Left lung (tissue), 10 donors: Measurements from ENCODE around the gene MIER2. TPM values are rescaled to one million over a fixed set of nuclear protein-coding genes. Genes with fewer than 3 reads are reported as not detected.

Experiments used
- ATAC-seq: fragments of 200-7000 bp; cut with Tn5 transposase; one replicate; pipeline ENCODE4 v1.9.1; 2020; ENCODE audit warnings: moderate library complexity
- DNase-seq, 4 donors: peaks; one replicate each; pipeline ENCODE4 v3.0.0-alpha.2; 2013 to 2020
- H3K27ac ChIP-seq, 2 donors: fragments of 200-600 bp; sonication (generic) in 1 of 2; one replicate each; pipeline versions ENCODE4 v1.5.0 to v1.8.0; 2020 to 2021
- H3K27me3 ChIP-seq, 2 donors: fragments of 200-600 bp; sonication (generic) in 1 of 2; one replicate each; pipeline versions ENCODE4 v1.5.0 to v1.8.0; 2020 to 2021
- H3K36me3 ChIP-seq, 2 donors: fragments of 200-600 bp; sonication (generic) in 1 of 2; one replicate each; pipeline versions ENCODE4 v1.5.0 to v1.8.0; 2020 to 2021
- H3K4me1 ChIP-seq, 2 donors: fragments of 200-600 bp; one replicate each; pipeline ENCODE4 v1.8.0; 2021
- H3K4me3 ChIP-seq, 2 donors: fragments of 200-600 bp; sonication (generic) in 1 of 2; one replicate each; pipeline versions ENCODE4 v1.5.0 to v1.8.0; 2020 to 2021; ENCODE audit warnings: mild to moderate bottlenecking in 1 of 2
- H3K9me3 ChIP-seq, 2 donors: fragments of 200-600 bp; sonication (generic) in 1 of 2; one replicate each; pipeline versions ENCODE4 v1.5.0 to v1.8.0; 2020 to 2021
- intact Hi-C, 2 donors: fragments of 100-400 bp; cut with DNase I; formaldehyde crosslinking; loops; one replicate each; pipeline versions ENCODE4 v1.11.2 to v1.14.2; 2022
- polyA plus RNA-seq, 6 donors: library from polyadenylated mRNA; unstranded; fragments of 120-200 nt; gene quantifications; one replicate each; pipeline ENCODE4 v1.2.1, GENCODE V29; 2013; ENCODE audit not compliant: insufficient read length in 6 of 6
- total RNA-seq, 2 donors: library from RNA; stranded (reverse); fragmentation: NEBNext Ultra II Directional; extraction: Animal tissue kit (Norgen Biotek cat#: 25700); gene quantifications; one replicate each; pipeline ENCODE4 v1.2.1, GENCODE V29; 2021
- TF ChIP-seq, protein P1 (sequence below), 2 donors: fragments of 200-600 bp; sonication (generic) in 1 of 2; IDR thresholded peaks; one replicate each; pipeline versions ENCODE4 v1.5.0 to v1.8.0; 2021; ENCODE audit warnings: antibody characterized with exemption in 2 of 2
- donor health status: DM: no; HTN: yes; CAD: no.
- donor health status: DM: no; HTN: no; CAD: no.

Gene MIER2
- total and polyA plus RNA-seq, 8 donors = 20.3 to 41.6 (median 26.8) TPM

DNA sequence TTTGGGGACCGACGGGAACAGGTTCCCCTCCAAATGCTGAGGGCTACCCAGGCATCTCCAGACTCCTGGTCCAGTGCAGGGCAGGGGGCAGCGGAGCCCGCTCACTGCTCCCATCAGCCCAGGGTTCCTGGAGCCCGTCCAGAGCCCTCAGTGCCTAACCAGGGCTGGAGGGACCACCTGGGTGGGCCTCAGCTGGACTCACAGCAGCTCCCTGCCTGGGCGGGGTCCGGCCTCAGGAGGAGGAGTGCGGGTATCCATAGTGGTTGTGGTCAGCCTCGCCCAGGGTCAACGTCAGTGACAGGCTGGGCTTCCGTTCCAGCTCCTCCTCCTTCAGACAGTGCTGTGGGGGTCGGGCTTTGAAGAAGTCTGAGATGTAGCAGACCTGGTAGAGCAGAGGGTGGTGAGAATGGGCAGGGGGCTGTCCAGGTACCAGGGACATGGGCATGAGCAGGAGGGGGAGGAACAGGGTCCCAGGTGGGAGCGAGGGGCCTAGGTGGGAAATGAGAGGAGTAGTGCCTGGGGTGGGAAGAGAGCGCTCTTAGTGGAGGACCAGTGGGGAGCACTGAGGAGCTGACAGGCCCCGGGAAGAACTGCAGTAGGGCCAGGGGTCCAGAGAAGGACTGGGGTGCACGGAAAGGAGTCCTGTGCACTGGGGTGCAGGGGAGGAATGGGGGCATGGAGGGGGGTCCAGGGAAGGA lies 63.3 kb downstream of the MIER2 start:
- Histone ChIP-seq H3K4me1 (no peaks in the 10 kb centered on the region), H3K27me3 (peaks cover 0 to 37% of the 10 kb centered on the region in 2 donors), H3K27ac (no peak overlapping the region), H3K9me3 (no peaks in the 10 kb centered on the region), H3K4me3 (no peak overlapping the region), H3K36me3 (no peaks in the 10 kb centered on the region)
- DNase-seq = no peak
- TF ChIP-seq, protein P1, sequence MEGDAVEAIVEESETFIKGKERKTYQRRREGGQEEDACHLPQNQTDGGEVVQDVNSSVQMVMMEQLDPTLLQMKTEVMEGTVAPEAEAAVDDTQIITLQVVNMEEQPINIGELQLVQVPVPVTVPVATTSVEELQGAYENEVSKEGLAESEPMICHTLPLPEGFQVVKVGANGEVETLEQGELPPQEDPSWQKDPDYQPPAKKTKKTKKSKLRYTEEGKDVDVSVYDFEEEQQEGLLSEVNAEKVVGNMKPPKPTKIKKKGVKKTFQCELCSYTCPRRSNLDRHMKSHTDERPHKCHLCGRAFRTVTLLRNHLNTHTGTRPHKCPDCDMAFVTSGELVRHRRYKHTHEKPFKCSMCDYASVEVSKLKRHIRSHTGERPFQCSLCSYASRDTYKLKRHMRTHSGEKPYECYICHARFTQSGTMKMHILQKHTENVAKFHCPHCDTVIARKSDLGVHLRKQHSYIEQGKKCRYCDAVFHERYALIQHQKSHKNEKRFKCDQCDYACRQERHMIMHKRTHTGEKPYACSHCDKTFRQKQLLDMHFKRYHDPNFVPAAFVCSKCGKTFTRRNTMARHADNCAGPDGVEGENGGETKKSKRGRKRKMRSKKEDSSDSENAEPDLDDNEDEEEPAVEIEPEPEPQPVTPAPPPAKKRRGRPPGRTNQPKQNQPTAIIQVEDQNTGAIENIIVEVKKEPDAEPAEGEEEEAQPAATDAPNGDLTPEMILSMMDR (IDR thresholded peaks at IDR 0.05) = no peak
- intact Hi-C loops = no loop called here
- ATAC-seq = no peak

DNA sequence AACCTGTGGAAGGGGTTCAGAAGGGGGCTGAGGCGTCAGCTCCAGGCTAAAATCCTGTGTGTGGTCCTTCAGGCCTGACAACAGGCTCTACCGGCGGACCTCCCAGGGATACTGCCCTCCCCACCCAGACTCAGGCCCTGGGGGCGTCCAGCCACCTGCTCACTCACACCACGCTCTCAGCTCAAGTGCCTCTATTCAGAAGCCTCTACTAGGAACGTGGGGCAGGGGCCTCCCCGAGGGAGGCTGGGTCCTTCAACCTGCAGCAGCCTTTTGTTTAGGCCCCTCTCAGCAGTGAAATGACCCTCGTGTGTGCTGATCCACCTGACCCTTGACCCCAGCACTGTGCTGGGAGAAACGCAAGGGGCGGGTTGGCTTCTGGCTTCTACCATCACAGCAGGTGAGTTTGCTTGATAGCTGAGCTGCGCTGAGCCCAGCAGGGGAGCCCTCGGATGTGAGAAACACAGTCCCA lies 64.0 kb downstream of the MIER2 start:
- Histone ChIP-seq H3K27me3 (peaks cover 0 to 37% of the 10 kb centered on the region in 2 donors), H3K4me3 (no peak overlapping the region), H3K9me3 (no peaks in the 10 kb centered on the region), H3K4me1 (no peaks in the 10 kb centered on the region), H3K27ac (no peak overlapping the region), H3K36me3 (no peaks in the 10 kb centered on the region)
- TF ChIP-seq, protein P1 (IDR thresholded peaks at IDR 0.05) = no peak
- ATAC-seq (no peak), DNase-seq (no peak)
- intact Hi-C loops = no loop called here

DNA sequence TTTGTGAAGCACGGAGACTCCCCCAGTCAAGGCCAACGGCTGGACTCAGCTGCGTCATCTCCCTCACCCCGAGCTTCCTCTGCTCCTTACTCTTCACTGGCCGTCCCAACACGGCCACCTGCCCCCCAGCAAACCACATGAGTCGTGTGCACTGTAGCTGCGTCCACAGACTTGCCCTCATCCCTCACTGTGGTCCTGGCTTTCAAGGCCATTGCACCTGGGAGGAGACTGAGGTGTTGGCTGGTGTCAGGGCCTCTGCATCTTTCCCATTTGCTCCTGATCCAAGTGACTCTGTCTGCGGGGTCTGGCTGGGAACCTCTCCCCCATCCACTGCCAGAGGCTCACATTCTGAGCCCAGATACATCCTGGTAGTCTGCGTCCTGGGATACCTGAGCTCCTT lies 64.9 kb downstream of the MIER2 start:
- no peak overlapping the region for H3K4me3 ChIP-seq
- ATAC-seq (no peak), DNase-seq (no peak)
- H3K4me1 ChIP-seq = no peaks in the 10 kb centered on the region
- TF ChIP-seq, protein P1 (IDR thresholded peaks at IDR 0.05) = no peak
- intact Hi-C loops = no loop called here
- H3K9me3 ChIP-seq = no peaks in the 10 kb centered on the region
- H3K36me3 ChIP-seq = no peaks in the 10 kb centered on the region
- H3K27ac ChIP-seq = no peak overlapping the region
- peaks cover 0 to 37% of the 10 kb centered on the region in 2 donors for H3K27me3 ChIP-seq

DNA sequence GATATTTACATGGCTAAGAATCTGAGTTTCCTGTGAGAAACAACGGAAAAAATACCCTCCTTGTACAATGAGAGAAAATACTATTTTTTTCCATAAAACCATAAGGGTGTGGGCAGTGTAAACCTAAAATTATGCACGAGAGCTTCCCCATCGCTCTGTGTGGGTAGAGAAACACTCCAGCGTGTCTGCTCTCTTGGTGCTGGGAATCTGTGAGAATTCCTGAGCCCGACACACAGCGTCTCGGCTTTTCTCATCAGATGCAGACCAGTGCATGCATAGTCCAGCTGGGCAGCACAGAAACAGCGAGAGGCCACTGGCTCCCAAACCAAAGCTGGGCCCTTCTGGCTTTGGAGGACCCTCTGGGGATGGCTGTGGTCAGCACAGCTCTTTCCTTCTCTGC lies 65.4 kb downstream of the MIER2 start:
- Histone ChIP-seq H3K27ac (no peak overlapping the region), H3K9me3 (no peaks in the 10 kb centered on the region), H3K36me3 (no peaks in the 10 kb centered on the region), H3K4me1 (no peaks in the 10 kb centered on the region), H3K4me3 (no peak overlapping the region), H3K27me3 (peaks cover 0 to 37% of the 10 kb centered on the region in 2 donors)
- intact Hi-C loops = no loop called here
- ATAC-seq (no peak), DNase-seq (no peak)
- TF ChIP-seq, protein P1 (IDR thresholded peaks at IDR 0.05) = no peak

DNA sequence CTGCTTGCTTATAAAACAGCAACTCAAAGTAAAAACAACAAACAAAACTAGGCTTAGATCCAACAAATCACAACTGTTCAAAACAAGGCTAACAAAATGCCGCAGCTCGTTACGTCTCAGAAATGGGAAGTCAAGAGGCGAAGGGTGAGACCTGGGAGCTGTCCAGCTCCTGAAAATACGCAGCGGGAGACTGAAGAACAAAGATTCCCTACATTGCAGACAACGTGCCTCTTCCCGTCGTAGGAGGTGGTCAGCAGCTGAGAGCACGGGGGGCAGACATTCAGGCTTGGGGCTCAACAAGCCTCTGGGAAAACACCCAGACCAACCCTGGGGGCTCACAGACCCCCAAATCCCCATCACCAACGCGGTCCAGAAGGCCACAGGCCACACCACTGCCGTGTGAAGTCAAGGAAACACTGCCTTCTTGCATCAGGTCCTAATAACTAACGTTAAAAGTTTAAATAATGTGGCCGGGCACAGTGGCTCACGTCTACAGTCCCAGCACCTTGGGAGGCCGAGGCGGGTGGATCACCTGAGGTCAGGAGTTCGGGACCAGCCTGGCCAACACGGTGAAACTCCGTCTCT lies 66.9 kb downstream of the MIER2 start:
- Histone ChIP-seq H3K36me3 (no peaks in the 10 kb centered on the region), H3K27ac (no peak overlapping the region), H3K27me3 (peaks cover 0 to 37% of the 10 kb centered on the region in 2 donors), H3K4me1 (no peaks in the 10 kb centered on the region), H3K4me3 (no peak overlapping the region), H3K9me3 (no peaks in the 10 kb centered on the region)
- TF ChIP-seq, protein P1 (IDR thresholded peaks at IDR 0.05) = no peak
- intact Hi-C loops = no loop called here
- peak in 1 of 4 donors; percentile 65 for DNase-seq
- peak; percentile 46 for ATAC-seq
